ENCODE measurements around the gene SLC35F5.
"Not testable (repeated sequence)": the region's sequence is repeated elsewhere in the genome, so short reads cannot be mapped to it uniquely, and the experiment has no call there.

Gene SLC35F5

DNA sequence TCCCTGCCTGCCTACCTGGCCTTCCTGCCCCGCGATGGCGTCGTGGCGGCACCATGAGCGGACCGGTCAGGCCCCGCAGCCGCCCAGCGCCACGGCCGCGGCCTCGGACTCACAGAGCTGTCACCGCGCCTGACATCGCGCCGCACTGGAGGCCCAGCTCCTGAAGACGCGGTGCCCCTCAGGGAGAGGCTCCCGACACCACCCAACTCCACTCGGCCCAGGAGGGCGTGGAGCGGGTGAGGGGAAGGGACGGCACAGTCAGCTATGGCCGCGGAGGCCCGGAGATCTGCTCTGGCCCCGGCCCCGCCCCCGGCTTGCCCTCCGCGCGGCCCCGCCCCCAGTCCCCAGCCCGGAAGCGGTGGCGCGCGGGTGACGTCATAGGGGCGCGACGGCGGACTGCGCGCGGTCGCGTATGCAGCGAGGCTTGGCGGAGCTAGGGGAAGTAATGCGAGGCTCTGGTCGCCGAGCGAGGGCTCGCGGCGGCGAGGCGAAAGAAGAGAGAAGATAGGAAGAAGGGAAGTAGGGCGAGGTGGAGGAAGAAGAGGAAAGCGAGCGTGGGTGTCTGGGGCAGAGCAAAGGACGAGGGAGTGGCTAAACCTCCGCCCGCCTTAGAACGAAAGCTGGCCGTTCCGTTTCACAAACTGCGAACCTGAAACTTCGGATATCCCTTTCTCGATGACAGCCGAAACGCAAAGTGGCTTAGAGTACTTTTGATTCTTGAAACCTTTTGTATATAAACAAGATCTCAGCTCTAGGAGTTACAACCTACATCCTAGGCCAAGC is at the start of gene SLC35F5:
Gene SLC35F5, minus strand, starts transcription at position 288 of the 783 bp plus-strand sequence. Its CDS starts 233 bp downstream, at position 55.
- peak; percentile 92 to 94 for DNase-seq (ENCODE audit: low read depth in 2 of 2)

GRCh38 chr2:113799375-113799774 is 42.9 kb upstream of the SLC35F5 start:
- DNase-seq (ENCODE audit: low read depth in 2 of 2), result no peak

GRCh38 chr2:113797237-113797636 is 40.8 kb upstream of the SLC35F5 start:
- no peak for DNase-seq (ENCODE audit: low read depth in 2 of 2)

GRCh38 chr2:113796592-113797175 is 40.2 kb upstream of the SLC35F5 start:
- DNase-seq (ENCODE audit: low read depth in 2 of 2), result no peak

DNA sequence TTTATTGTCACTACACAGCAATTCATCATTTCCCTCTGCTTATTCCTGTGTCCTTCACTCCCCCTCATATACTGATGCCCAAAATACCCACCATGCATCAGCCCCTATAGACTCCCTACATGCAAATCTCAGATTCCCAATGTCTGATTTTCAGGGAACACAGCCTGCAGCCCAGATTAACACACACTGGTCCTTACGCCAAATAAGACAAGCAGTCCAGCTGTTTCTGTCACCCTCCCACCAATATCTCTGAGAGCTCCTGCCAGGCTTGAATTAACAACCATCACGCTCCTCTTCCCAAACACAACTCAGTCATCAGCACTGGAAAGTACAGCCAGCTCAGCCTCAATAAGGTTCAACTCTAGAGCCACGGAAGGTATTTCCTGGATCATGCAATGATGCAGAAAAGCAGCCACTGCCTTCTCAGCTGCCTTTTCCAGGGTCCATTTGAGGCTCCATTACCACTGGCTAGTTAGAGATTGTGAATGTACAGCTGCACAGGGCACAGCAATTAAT is 39.0 kb upstream of the SLC35F5 start:
- no peak for DNase-seq (ENCODE audit: low read depth in 2 of 2)

DNA sequence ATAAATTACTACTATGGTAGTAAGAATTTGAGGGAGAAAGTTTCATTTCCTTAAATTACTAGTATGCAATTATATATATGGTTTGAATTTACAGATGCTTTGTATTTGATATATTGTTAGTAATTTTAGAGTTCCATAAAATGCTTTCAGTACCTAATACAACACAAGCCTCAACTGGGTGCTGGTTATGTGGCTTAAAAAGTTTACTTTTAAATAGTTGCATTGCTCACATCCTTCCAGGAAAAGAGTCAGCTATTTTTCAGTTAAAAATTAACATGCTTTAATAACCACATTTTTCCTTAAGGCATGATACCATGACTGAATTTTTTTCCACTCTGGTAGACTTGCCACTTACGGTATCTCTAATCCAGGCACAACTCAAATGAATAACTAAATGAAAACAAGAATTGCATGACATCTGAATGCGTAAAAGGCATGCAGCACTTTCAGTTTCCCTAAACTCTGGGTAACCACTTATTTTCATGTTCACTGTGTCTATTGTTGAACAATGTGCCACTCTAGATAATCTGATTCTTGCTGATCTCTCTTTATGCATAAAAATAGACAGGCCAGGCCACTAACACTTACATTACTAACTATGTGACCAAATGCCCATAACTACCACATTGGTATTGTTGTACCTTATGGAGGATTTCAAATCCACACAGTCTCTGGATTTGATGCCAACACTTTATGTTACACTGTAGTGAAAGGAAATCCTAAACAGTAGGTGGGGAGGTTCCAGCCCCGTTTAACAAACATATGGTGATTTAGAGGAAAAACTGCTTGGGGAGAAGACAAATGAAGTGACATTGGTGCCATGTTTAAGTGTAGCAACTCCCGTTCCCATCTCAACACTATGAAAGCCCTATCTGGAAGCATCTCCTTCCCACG is 35.5 kb upstream of the SLC35F5 start:
- DNase-seq (ENCODE audit: low read depth in 2 of 2), result no peak

DNA sequence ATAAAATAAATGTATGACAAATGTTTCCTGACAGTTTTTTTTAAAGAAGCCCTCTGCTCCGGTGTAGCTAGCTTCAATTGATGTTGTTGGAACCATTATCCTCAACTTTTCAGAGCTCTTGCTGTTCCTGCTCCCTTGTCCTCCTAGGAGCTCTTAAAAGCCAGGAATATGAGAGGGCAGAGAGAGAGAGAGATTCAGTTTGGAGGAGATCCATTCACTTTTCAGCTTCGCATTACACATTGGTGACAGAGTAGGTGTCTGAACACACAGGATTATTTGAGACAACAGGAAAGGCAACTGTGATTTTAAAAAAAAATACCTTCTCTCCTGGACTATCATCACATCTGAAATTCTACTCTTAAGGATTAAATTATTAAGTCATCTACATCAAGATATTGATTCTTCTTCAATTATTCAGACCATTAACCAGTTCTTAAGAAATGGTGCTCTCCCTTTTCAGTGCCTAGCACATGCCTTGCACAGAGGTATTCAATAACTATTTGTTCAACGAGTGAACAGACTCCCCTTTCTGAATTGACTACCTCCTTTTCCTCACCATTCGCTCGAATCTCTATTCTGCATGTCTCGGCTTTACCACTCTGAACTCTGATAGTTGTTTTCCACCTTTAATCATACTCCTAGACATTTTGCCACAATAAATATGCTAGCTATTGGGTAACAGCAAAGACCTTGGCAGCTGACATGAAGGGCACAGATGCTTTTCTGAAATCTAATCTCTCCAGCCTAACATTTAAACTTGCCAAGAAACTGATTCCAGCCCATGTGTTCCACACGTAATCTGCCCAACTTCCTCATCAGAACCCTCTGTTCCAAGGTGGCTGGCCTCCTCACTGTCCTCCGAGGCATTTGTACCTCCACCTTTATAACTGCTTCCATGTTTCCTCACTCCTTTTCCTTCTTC is 28.6 kb upstream of the SLC35F5 start:
- DNase-seq (ENCODE audit: low read depth in 2 of 2), result no peak

DNA sequence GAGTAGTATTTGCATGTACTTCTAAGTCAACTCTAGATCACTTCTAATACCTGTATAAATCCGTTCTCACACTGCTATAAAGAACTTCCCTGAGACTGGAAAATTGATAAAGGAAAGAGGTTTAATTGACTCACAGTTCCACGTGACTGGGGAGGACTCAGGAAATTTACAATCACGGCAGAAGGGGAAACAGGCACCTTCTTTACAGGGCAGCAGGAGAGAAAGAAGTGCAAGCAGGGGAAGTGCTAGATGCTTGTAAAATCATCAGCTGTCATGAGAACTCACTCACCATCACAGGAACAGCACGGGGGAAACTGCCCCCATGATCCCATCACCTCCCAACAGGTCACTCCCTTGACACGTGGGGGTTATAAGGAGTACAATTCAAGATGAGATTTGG is 24.0 kb upstream of the SLC35F5 start:
- no peak for DNase-seq (ENCODE audit: low read depth in 2 of 2)

GRCh38 chr2:113777371-113777770 is 20.9 kb upstream of the SLC35F5 start:
- no peak for DNase-seq (ENCODE audit: low read depth in 2 of 2)

GRCh38 chr2:113776949-113777348 is 20.5 kb upstream of the SLC35F5 start:
- no peak for DNase-seq (ENCODE audit: low read depth in 2 of 2)

- DNase-seq (ENCODE audit: low read depth in 2 of 2), result not testable (repeated sequence)
These were observed 18.2 kb upstream of the SLC35F5 start for GRCh38 chr2:113774616-113775015.

- no peak for DNase-seq (ENCODE audit: low read depth in 2 of 2)
These were observed 14.5 kb upstream of the SLC35F5 start for GRCh38 chr2:113770929-113771328.

GRCh38 chr2:113769555-113769954 is 13.1 kb upstream of the SLC35F5 start:
- DNase-seq (ENCODE audit: low read depth in 2 of 2), result no peak

DNA sequence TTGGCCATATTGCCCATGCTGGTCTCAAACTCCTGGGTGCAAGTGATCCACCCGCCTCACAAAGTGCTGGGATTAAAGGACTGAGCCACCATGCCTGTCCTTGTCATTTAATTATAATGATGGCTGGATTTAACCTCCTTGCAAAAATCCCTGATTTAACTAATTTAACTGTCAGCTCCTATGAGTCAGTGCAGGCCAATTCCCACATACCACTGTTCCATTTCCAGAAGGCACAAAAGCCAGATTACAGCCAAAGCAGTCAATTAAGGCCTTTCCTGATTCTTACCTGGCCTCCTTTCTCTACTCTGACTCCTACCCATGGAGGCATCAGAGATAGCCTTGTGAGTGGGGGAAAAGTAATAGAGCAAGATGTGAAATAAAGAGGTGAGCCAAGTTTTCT is 12.3 kb upstream of the SLC35F5 start:
- DNase-seq (ENCODE audit: low read depth in 2 of 2), result no peak

DNA sequence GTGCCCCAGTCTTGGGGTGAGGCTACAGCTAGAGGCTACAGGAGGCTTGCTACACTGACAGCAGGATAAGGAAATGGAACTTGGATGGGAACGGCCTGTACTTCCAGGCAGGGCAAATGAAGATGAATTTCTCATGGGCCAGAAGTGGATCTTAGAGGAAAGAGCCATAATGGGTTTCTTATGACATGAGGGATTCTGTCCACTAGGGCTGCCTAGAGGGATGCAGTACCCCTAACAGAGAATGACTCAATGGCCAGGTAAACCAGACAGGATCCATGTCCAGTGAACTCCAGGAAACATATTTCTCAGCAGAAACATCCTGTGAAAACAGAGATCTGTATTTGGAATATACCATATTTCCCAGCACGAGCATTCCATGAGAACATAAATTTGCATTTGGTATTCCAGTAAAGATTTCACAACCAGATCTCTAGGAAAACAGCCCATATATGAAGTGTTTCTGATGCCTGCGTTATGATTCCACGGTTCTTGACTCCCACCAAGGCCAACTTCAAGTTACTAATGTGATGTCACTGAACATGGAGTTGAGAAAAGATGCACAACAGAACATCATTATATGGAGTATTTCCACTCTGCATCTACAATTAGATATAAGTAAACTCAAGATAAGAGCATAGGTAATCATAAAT is 11.5 kb upstream of the SLC35F5 start:
- no peak for DNase-seq (ENCODE audit: low read depth in 2 of 2)

DNA sequence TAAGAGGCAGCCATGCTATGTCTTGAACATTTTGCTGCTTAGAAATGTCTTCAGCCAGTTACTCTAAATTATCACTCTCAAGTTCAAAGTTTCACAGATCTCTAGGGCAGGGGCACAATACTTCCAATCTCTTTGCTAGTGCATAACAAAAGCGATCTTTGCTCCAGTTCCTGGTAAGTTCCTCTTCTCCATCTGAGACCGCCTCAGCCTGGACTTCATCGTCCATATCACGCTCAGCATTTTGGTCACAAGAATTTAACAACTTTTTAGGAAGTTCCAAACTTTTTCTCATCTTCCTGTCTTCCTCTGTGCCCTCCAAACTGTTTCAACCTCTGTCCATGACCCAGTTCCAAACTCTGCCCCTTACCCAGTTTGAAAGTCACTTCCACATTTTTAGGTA is 8.8 kb upstream of the SLC35F5 start:
- DNase-seq (ENCODE audit: low read depth in 2 of 2), result no peak

DNA sequence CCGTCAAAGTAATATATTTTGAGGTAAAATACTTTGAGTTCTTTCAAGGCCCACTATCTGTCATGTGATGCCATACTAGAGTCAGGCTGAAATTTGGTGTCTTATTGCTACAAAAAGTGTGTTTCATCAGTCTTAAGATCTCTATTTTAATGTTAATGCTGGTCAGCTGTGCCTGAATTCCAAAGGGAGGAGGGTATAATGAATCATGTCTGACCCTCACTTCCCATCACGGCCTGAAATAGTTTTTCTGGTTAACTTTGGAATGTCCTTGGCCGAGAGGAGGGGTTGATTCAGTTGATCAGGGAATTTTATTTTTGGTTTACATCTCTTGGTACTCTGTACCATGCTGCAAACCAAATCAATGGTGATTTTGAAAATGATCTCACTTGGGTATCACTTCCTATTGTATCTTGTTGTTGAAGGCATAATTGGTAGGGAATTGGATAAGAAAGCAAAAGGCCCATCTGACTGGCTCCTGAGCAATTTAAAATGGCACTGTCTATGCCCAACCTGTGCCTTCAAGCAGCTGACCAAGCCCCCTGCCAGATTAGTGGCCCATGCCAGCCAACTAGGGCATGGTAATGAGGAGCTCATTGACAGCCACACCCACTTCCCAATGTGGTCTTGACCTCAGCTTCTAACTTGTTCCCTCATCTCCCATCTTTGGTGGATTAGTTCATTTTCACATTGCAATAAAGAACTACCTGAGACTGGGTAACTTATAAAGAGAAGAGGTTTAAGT is 6.1 kb upstream of the SLC35F5 start:
- DNase-seq (ENCODE audit: low read depth in 2 of 2), result no peak

DNA sequence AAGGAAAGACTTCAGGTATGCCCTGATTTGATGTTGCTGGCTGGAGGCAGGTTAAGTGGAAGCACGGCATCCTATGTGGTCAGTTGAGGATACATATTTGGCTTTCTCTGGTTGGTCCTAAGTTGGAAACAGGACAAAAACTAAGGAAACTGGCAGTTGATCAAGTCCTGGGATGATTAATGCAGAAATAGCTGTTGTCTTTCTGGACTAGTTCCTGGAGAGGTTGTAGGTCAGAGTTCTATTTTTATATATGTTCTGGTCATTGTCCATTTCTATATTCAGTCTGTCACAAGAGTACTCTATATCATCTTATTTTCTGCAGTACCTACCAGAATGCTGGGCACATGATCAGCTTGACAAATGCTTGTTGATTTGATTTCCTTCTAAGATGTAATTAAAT is 4.0 kb upstream of the SLC35F5 start:
- no peak for DNase-seq (ENCODE audit: low read depth in 2 of 2)

GRCh38 chr2:113757138-113757657 is 756 bp upstream of the SLC35F5 start:
- no peak for DNase-seq (ENCODE audit: low read depth in 2 of 2)
